ENCODE results near the gene HOXB9.

DNA sequence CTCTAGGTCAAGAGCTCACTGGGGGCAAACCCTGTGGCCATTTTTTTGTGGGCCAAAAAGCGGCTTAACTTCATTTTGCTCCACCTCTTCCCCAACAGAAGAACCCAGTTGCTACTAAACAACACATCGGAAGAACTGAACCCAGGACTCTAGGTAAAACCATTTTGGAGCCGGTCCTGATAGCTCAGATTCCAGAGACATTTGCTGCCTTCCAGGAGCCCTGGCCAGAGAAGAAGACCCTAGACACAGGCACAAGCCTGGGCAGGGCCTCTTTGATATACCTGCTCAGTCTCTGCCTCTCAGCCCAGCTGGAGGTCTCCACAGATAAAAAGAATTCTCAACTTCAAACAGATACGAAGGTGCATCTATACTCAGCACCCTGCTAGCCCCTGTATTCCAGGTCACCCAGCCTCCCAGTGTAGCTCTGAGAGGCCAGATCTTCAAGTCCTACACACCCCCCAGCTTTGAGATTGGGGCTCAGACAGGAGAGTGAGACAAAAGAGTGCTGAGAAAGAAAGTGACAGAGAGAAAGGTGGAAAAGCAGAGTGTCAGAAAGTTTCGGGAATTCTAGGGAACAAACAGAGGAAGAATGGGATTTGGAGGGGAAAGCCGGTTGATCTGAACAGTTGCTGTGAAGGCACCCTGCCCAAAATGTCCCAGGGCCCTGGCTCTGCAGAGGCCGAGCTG lies 6.6 kb upstream of the HOXB9 start:
- TF ChIP-seq, protein P1, sequence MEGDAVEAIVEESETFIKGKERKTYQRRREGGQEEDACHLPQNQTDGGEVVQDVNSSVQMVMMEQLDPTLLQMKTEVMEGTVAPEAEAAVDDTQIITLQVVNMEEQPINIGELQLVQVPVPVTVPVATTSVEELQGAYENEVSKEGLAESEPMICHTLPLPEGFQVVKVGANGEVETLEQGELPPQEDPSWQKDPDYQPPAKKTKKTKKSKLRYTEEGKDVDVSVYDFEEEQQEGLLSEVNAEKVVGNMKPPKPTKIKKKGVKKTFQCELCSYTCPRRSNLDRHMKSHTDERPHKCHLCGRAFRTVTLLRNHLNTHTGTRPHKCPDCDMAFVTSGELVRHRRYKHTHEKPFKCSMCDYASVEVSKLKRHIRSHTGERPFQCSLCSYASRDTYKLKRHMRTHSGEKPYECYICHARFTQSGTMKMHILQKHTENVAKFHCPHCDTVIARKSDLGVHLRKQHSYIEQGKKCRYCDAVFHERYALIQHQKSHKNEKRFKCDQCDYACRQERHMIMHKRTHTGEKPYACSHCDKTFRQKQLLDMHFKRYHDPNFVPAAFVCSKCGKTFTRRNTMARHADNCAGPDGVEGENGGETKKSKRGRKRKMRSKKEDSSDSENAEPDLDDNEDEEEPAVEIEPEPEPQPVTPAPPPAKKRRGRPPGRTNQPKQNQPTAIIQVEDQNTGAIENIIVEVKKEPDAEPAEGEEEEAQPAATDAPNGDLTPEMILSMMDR (IDR thresholded peaks at IDR 0.05; ENCODE audit: insufficient read depth, low read length) = no peak
- TF ChIP-seq, protein P2, sequence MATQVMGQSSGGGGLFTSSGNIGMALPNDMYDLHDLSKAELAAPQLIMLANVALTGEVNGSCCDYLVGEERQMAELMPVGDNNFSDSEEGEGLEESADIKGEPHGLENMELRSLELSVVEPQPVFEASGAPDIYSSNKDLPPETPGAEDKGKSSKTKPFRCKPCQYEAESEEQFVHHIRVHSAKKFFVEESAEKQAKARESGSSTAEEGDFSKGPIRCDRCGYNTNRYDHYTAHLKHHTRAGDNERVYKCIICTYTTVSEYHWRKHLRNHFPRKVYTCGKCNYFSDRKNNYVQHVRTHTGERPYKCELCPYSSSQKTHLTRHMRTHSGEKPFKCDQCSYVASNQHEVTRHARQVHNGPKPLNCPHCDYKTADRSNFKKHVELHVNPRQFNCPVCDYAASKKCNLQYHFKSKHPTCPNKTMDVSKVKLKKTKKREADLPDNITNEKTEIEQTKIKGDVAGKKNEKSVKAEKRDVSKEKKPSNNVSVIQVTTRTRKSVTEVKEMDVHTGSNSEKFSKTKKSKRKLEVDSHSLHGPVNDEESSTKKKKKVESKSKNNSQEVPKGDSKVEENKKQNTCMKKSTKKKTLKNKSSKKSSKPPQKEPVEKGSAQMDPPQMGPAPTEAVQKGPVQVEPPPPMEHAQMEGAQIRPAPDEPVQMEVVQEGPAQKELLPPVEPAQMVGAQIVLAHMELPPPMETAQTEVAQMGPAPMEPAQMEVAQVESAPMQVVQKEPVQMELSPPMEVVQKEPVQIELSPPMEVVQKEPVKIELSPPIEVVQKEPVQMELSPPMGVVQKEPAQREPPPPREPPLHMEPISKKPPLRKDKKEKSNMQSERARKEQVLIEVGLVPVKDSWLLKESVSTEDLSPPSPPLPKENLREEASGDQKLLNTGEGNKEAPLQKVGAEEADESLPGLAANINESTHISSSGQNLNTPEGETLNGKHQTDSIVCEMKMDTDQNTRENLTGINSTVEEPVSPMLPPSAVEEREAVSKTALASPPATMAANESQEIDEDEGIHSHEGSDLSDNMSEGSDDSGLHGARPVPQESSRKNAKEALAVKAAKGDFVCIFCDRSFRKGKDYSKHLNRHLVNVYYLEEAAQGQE (IDR thresholded peaks at IDR 0.05; ENCODE audit: insufficient replicate concordance, low read depth) = no peak
- no peak for TF ChIP-seq POLR2AphosphoS5 (IDR thresholded peaks at IDR 0.05; ENCODE audit: low read depth)
- no peak for TF ChIP-seq GABPA (IDR thresholded peaks at IDR 0.05; ENCODE audit: low read depth)
- no peak for TF ChIP-seq SPI1 (IDR thresholded peaks at IDR 0.05; ENCODE audit: borderline replicate concordance, low read depth)
